GM08714 (cell line): Measurements from ENCODE around the gene TNFRSF25.

Experiments
- H3K4me3 ChIP-seq: fragments of 200-500 bp; sonication (Bioruptor generic); 2 replicates; pipeline ENCODE4 v1.5.1; 2014; ENCODE audit warnings: mild to moderate bottlenecking, low read length, inconsistent platforms
- ZNF274 ChIP-seq: IDR thresholded peaks from 2 replicates; pipeline ENCODE4 v1.6.1; 2012; ENCODE audit warnings: mild to moderate bottlenecking, low read depth, low read length

The TNFRSF25 gene

GRCh38 chr1:6423321-6423999, 42.5 kb downstream of the TNFRSF25 start:
- TF ChIP-seq ZNF274, result no peak
- no peak overlapping the region for H3K4me3 ChIP-seq

- H3K4me3 ChIP-seq, result no peak overlapping the region
- TF ChIP-seq ZNF274, result no peak
Observed at GRCh38 chr1:6421266-6421665, 44.7 kb downstream of the TNFRSF25 start.

GRCh38 chr1:6420454-6421042, 45.4 kb downstream of the TNFRSF25 start:
- H3K4me3 ChIP-seq, result no peak overlapping the region
- no peak for TF ChIP-seq ZNF274

- no peak for TF ChIP-seq ZNF274
- no peak within 1 kb of the TSS for H3K4me3 ChIP-seq
Observed at GRCh38 chr1:6419804-6420453, 46.0 kb downstream of the TNFRSF25 start, which contains the start of gene HES2. HES2 (minus strand) TSS chr1:6419919; CDS start chr1:6419820, 99 bp downstream.

- no peak overlapping the region for H3K4me3 ChIP-seq
- no peak for TF ChIP-seq ZNF274
Observed at GRCh38 chr1:6419397-6419803, 46.6 kb downstream of the TNFRSF25 start.

- H3K4me3 ChIP-seq, result no peak overlapping the region
- no peak for TF ChIP-seq ZNF274
Observed at GRCh38 chr1:6418668-6419396, 47.1 kb downstream of the TNFRSF25 start.

- no peak overlapping the region for H3K4me3 ChIP-seq
- no peak for TF ChIP-seq ZNF274
Observed at GRCh38 chr1:6417961-6418667, 47.9 kb downstream of the TNFRSF25 start.

- no peak for TF ChIP-seq ZNF274
Observed at GRCh38 chr1:6416906-6417305, 49.1 kb downstream of the TNFRSF25 start.

GRCh38 chr1:6416295-6416656, 49.7 kb downstream of the TNFRSF25 start:
- no peak for TF ChIP-seq ZNF274

More at GRCh38 chr1:6416906-6417305, 49.1 kb downstream of the TNFRSF25 start:
- H3K4me3 ChIP-seq, result no peak overlapping the region

GRCh38 chr1:6414881-6415626, 50.9 kb downstream of the TNFRSF25 start:
- no peak for TF ChIP-seq ZNF274
- H3K4me3 ChIP-seq, result no peak overlapping the region

More at GRCh38 chr1:6416295-6416656, 49.7 kb downstream of the TNFRSF25 start:
- H3K4me3 ChIP-seq, result no peak overlapping the region

GRCh38 chr1:6414443-6414844, 51.5 kb downstream of the TNFRSF25 start:
- no peak for TF ChIP-seq ZNF274
- no peak overlapping the region for H3K4me3 ChIP-seq

- H3K4me3 ChIP-seq, result no peak overlapping the region
- no peak for TF ChIP-seq ZNF274
Observed at GRCh38 chr1:6412896-6413295, 53.1 kb downstream of the TNFRSF25 start.
